NT2/D1 (cell line): Measurements from ENCODE around the gene ENTPD1.
"Not testable (repeated sequence)": the region's sequence is repeated elsewhere in the genome, so short reads cannot be mapped to it uniquely, and the experiment has no call there.

ENCODE experiments used
- DNase-seq: peaks from one replicate; pipeline ENCODE4 v3.0.0-alpha.2; 2011; ENCODE audit warnings: low read depth, low spot score
- H3K27me3 ChIP-seq: 2 replicates; pipeline ENCODE4 v1.6.0; 2011; ENCODE audit warnings: mild to moderate bottlenecking; ENCODE audit not compliant: insufficient read length, insufficient read depth
- H3K36me3 ChIP-seq: 2 replicates; pipeline ENCODE4 v1.6.1; 2011; ENCODE audit warnings: mild to moderate bottlenecking, low read length, mixed read lengths; ENCODE audit not compliant: insufficient read depth, insufficient read length
- H3K4me1 ChIP-seq: 2 replicates; pipeline ENCODE4 v1.5.1; 2011; ENCODE audit not compliant: insufficient read depth, insufficient read length
- H3K4me3 ChIP-seq: 2 replicates; pipeline ENCODE4 v1.5.1; 2011; ENCODE audit warnings: low read depth; ENCODE audit not compliant: insufficient read length
- H3K9ac ChIP-seq: 2 replicates; pipeline ENCODE4 v1.6.0; 2011; ENCODE audit warnings: low read depth; ENCODE audit not compliant: insufficient read length
- H3K9me3 ChIP-seq: 2 replicates; pipeline ENCODE4 v1.5.1; 2011; ENCODE audit warnings: mild to moderate bottlenecking, low read length; ENCODE audit not compliant: insufficient read depth
- SUZ12 ChIP-seq: IDR thresholded peaks from 2 replicates; pipeline ENCODE4 v1.6.1; 2011; ENCODE audit not compliant: insufficient read length, insufficient read depth; ENCODE audit errors: extremely low read depth
- YY1 ChIP-seq: IDR thresholded peaks from 2 replicates; pipeline ENCODE4 v1.6.1; 2011; ENCODE audit not compliant: insufficient read length, insufficient read depth
- ZNF274 ChIP-seq: IDR thresholded peaks from 2 replicates; pipeline ENCODE4 v1.6.1; 2011; ENCODE audit warnings: mild to moderate bottlenecking, low read depth, low read length

The ENTPD1 gene, protein sequence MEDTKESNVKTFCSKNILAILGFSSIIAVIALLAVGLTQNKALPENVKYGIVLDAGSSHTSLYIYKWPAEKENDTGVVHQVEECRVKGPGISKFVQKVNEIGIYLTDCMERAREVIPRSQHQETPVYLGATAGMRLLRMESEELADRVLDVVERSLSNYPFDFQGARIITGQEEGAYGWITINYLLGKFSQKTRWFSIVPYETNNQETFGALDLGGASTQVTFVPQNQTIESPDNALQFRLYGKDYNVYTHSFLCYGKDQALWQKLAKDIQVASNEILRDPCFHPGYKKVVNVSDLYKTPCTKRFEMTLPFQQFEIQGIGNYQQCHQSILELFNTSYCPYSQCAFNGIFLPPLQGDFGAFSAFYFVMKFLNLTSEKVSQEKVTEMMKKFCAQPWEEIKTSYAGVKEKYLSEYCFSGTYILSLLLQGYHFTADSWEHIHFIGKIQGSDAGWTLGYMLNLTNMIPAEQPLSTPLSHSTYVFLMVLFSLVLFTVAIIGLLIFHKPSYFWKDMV

DNA sequence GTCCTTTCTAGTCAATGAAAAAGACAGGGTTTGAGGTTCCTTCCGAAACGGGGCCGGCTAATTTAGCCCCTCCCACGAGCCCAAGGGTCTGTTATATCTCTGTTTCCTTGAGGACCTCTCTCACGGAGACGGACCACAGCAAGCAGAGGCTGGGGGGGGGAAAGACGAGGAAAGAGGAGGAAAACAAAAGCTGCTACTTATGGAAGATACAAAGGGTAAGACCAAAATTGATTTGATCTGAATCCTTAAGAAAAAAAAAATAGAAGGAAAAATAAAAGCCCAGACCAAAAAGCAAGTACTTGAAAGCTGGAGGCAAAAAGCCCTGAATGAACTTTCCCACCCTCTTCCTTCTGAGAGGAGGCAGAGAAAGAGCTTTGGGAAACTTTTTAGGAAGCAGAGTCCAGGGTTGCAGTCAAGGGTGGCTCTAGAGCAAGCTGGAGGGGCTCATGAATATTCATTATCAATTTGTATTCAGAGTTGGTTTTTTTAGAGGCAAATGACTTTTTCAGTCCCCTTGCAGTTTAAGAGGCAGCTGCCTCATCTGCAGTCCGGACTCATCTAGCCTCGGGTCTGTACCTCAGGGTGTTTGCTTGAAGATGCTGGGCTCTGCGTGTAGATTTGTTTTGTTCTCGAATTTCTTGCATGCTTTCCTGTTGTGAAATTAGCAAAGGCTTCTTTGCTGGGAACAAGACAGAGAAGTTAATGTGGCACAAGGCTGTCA, at the start of gene ENTPD1:
Gene ENTPD1, plus strand, starts transcription at position 123 of the 721 bp plus-strand sequence. Its CDS starts 77 bp downstream, at position 200.
- Histone ChIP-seq H3K27me3 (no peaks in the 10 kb centered on the region), H3K36me3 (no peaks in the 10 kb centered on the region), H3K4me1 (no peaks in the 10 kb centered on the region), H3K9me3 (no peaks in the 10 kb centered on the region), H3K9ac (peak within 1 kb of the TSS; percentile 36), H3K4me3 (peak within 1 kb of the TSS; percentile 19)
- TF ChIP-seq YY1 = no peak
- no peak for TF ChIP-seq ZNF274
- TF ChIP-seq SUZ12 = no peak
- DNase-seq = peak; percentile 20

DNA sequence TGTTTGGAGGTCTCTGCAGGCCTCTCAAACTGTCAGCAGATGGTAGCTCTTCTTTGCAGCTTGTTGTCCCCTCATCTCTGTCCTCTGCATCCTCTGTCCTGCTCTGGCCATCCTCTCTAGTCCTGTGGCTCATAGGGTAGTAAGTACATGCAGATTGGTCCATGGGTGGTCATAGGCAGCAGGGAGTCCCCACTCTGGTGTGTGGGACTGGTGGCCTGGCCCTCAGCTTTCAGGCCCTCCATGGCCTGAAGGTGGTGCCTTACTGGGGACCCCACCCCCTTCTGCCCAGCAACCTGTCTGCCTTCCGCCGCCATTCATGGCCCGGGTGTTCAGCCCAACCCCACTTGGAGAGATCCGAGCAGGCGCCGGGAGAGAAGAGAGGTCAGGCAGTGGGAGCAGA, 49.4 kb upstream of the ENTPD1 start:
- Histone ChIP-seq H3K36me3 (no peaks in the 10 kb centered on the region), H3K9ac (no peak overlapping the region), H3K4me1 (no peaks in the 10 kb centered on the region), H3K9me3 (peaks cover 16% of the 10 kb centered on the region; the same call in 1 of the 2 replicates), H3K27me3 (no peaks in the 10 kb centered on the region), H3K4me3 (no peak overlapping the region)
- no peak for TF ChIP-seq SUZ12
- DNase-seq = no peak

DNA sequence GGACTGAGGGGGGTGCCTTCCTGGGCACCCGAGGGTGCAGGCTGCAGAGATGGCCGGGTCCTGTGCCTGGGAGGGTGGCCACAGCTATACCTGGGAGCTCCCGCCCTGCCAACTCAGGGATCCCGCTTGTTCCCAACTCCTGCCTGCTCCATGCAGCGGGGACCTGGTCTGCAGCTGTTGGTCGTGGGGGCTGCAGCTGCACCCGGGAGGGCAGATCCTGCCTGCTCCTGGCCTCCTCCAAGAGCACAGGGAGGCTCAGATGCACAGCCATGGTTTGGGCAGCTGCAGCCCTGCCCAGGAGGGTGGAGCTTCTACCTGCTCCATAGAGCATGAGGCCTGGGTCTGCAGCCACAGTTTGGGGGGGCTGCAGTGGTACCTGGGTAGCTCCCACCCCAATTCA, 49.0 kb upstream of the ENTPD1 start:
- H3K9ac ChIP-seq = no peak overlapping the region
- no peak overlapping the region for H3K4me3 ChIP-seq
- H3K9me3 ChIP-seq = peaks cover 16% of the 10 kb centered on the region; the same call in 1 of the 2 replicates
- H3K27me3 ChIP-seq = no peaks in the 10 kb centered on the region
- H3K4me1 ChIP-seq = no peaks in the 10 kb centered on the region
- H3K36me3 ChIP-seq = no peaks in the 10 kb centered on the region
- no peak for DNase-seq
- TF ChIP-seq ZNF274 (no peak), SUZ12 (no peak), YY1 (no peak)

DNA sequence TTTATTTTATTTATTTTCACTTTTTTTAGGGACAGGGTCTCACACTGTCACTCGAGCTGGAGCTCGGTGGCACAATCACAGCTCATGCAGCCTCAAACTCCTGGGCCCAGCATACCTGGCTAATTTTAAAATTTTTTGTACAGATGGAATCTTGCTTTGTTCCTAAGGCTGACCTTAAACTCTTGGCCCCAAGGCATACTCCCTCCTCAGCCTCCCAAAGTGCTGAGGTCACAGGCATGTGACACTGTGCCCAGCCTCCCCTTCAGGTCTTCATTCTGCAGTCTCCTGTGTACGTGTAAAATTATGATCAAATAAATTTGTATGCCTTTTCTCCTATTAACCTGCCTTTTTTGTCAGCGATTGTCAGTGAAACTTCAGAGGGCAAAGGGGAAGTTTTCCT, 44.5 kb upstream of the ENTPD1 start:
- H3K4me1 ChIP-seq = no peaks in the 10 kb centered on the region
- H3K9me3 ChIP-seq = peaks cover 7% of the 10 kb centered on the region; the same call in 1 of the 2 replicates
- H3K27me3 ChIP-seq = no peaks in the 10 kb centered on the region
- TF ChIP-seq ZNF274 = no peak
- no peak for DNase-seq
- no peaks in the 10 kb centered on the region for H3K36me3 ChIP-seq
- no peak overlapping the region for H3K9ac ChIP-seq
- H3K4me3 ChIP-seq = no peak overlapping the region

DNA sequence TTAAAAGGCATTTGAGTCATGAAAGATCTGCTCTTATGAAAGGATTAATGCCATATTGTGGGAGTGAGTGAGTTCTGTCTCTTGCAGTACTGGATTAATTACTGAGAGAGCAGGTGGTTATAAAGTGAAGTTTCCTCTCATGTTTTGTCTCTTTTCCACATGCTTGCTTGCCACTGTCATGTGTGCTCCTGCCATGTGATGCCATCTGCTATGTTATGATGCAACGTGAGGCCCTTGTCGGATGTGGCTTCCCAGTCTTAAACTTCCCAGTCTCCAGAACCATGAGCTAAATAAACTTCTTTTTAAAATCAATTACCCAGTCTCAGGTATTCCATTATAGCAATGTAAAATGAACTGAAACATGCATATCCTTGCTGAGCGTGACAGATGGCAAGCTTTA, 39.5 kb upstream of the ENTPD1 start:
- Histone ChIP-seq H3K4me3 (no peak overlapping the region), H3K27me3 (no peaks in the 10 kb centered on the region), H3K9ac (no peak overlapping the region), H3K4me1 (no peaks in the 10 kb centered on the region), H3K9me3 (no peaks in the 10 kb centered on the region), H3K36me3 (no peaks in the 10 kb centered on the region)
- no peak for TF ChIP-seq ZNF274
- no peak for TF ChIP-seq YY1
- DNase-seq = no peak

DNA sequence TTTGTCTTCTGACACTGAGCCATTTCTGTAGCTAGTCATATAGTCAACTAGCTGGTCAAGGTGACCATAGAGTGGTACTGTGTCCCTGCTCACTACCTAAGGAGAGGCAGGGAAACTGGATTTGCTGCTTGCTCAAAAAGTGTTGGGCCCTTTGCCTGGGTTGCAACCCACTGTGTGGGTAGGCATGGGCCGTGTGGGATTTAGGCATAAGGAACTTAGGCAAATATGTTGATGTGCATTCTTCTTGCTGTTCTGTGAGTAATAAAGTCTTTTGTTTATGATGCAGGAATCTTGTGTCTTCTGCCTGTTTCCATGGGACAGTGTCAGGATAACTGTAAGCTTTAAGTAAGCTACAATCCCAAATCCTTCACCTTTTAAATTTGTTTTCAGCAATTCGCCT, 39.1 kb upstream of the ENTPD1 start:
- Histone ChIP-seq H3K4me3 (no peak overlapping the region), H3K36me3 (no peaks in the 10 kb centered on the region), H3K9ac (no peak overlapping the region), H3K4me1 (no peaks in the 10 kb centered on the region), H3K9me3 (no peaks in the 10 kb centered on the region), H3K27me3 (no peaks in the 10 kb centered on the region)
- no peak for TF ChIP-seq YY1
- no peak for TF ChIP-seq ZNF274
- no peak for TF ChIP-seq SUZ12
- no peak for DNase-seq

DNA sequence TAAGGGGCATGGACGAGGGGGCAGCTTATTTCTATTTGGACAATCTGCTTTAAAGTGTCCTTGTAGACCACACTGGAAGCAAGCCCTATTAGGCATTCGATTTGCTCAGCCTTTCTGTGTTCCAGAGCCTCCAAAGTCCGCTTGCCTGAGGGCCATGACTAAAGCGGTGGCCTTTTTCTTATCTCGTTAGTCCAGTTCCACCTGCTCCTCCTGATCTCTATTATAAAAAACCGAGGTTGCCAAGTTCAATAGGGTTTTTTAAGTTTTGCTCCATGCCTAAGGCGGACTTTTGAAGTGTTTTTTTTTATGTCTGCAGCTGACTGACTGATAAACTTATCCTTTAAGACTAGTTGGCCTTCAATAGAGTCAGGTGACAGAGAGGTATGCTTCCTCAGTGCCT, 35.2 kb upstream of the ENTPD1 start:
- not testable (repeated sequence) for H3K4me1 ChIP-seq, H3K27me3 ChIP-seq, H3K36me3 ChIP-seq, DNase-seq, H3K4me3 ChIP-seq, H3K9me3 ChIP-seq, H3K9ac ChIP-seq

DNA sequence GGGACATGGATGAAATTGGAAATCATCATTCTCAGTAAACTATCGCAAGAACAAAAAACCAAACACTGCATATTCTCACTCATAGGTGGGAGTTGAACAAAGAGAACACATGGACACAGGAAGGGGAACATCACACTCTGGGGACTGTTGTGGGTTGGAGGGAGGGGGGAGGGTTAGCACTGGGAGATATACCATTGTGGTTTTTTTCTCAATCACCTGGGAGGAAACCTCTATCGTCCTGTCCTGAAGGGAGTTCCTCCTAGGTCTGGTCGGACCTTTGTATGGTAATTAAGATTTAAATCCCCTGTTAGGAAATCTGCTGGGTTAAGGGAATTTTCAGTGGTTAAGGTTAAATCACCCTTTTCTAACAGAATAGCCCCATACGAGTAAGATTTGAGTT, 33.5 kb upstream of the ENTPD1 start:
- H3K9me3 ChIP-seq, H3K36me3 ChIP-seq, H3K4me3 ChIP-seq, H3K9ac ChIP-seq, H3K27me3 ChIP-seq, H3K4me1 ChIP-seq, DNase-seq: not testable (repeated sequence)
